Stimulated activated CD4-positive, alpha-beta T cell treated with anti-CD3 and anti-CD28 coated beads, Interleukin-15, amount 100 ng/mL, for 1 hour (primary cell): ENCODE data around the gene UGT2A3.

Source experiments
- DNase-seq, 2 donors: peaks; one replicate each; pipeline ENCODE4 v3.0.0-alpha.2; 2020; ENCODE audit warnings: low read depth in 1 of 2, low spot score in 1 of 2

Gene UGT2A3

GRCh38 chr4:68917016-68917415 is 34.6 kb downstream of the UGT2A3 start:
- DNase-seq, result no peak

- no peak for DNase-seq
Measured at GRCh38 chr4:68912807-68913206, 38.8 kb downstream of the UGT2A3 start.

- DNase-seq, result no peak
Measured at GRCh38 chr4:68909385-68909784, 42.2 kb downstream of the UGT2A3 start.

- DNase-seq, result no peak
Measured at GRCh38 chr4:68907788-68908700, 43.6 kb downstream of the UGT2A3 start.

- no peak for DNase-seq
Measured at GRCh38 chr4:68907245-68907644, 44.4 kb downstream of the UGT2A3 start.

GRCh38 chr4:68906780-68907137 is 44.8 kb downstream of the UGT2A3 start:
- DNase-seq, result no peak

- DNase-seq, result no peak
Measured at GRCh38 chr4:68905939-68906779, 45.4 kb downstream of the UGT2A3 start.

- no peak for DNase-seq
Measured at GRCh38 chr4:68905598-68905938, 46.0 kb downstream of the UGT2A3 start.

- no peak for DNase-seq
Measured at GRCh38 chr4:68904786-68905185, 46.8 kb downstream of the UGT2A3 start.

GRCh38 chr4:68896749-68897148 is 54.9 kb downstream of the UGT2A3 start:
- no peak for DNase-seq

- no peak for DNase-seq
Measured at GRCh38 chr4:68895561-68896198, 55.9 kb downstream of the UGT2A3 start.

GRCh38 chr4:68892861-68893260 is 58.7 kb downstream of the UGT2A3 start:
- DNase-seq, result no peak

- no peak for DNase-seq
Measured at GRCh38 chr4:68891678-68892077, 59.9 kb downstream of the UGT2A3 start.

GRCh38 chr4:68885545-68885944 is 66.1 kb downstream of the UGT2A3 start:
- no peak for DNase-seq

- DNase-seq, result no peak
Measured at GRCh38 chr4:68883870-68884269, 67.7 kb downstream of the UGT2A3 start.
